ENCODE results near the gene DHDDS. TPM values are rescaled to one million over a fixed set of nuclear protein-coding genes. Genes with fewer than 3 reads are reported as not detected.

The DHDDS gene
- total and polyA plus RNA-seq, 5 experiments from 2014 or later = 15.1 to 36.5 (median 20.7) TPM

GRCh38 chr1:26518355-26518754, 86.2 kb downstream of the DHDDS start:
- H3K27me3 Mint-ChIP-seq = peaks cover 0 to 1% (median 0%) of the 10 kb centered on the region in 5 donors
- no peaks in the 10 kb centered on the region for H3K36me3 Mint-ChIP-seq
- no peak overlapping the region for H3K4me3 Mint-ChIP-seq
- no peak for DNase-seq
- H3K9me3 Mint-ChIP-seq = no peaks in the 10 kb centered on the region
- no peak for ATAC-seq
- H3K27ac Mint-ChIP-seq = no peak overlapping the region
- POLR2A ChIA-PET = interaction anchor here (0.7 kb wide), 1 partner anchor 55 kb away, joined by 5 read pairs; no protein-coding TSS in a partner anchor
- no peaks in the 10 kb centered on the region for H3K4me1 Mint-ChIP-seq

GRCh38 chr1:26520339-26520738, 88.2 kb downstream of the DHDDS start:
- Mint-ChIP-seq H3K4me1 (peaks cover 0 to 4% (median 0%) of the 10 kb centered on the region in 4 donors), H3K9me3 (no peaks in the 10 kb centered on the region), H3K27me3 (peaks cover 0 to 6% (median 2%) of the 10 kb centered on the region in 5 donors), H3K4me3 (no peak overlapping the region), H3K27ac (no peak overlapping the region), H3K36me3 (no peaks in the 10 kb centered on the region)
- POLR2A ChIA-PET = interaction anchor here (0.7 kb wide), 1 partner anchor 157 kb away, joined by 8 read pairs; no protein-coding TSS in a partner anchor
- DNase-seq (no peak), ATAC-seq (no peak)

Other genes starting within 250 kb of the DHDDS start
- not detected for gene CATSPER4, start 241.7 kb upstream of the DHDDS start, total RNA-seq
- gene CATSPER4, start 241.7 kb upstream of the DHDDS start, polyA plus RNA-seq = not detected
- gene CEP85, start 198.1 kb upstream of the DHDDS start, total RNA-seq = 10 to 100 TPM; 18.8 to 21.9 TPM
- 1 to 10 TPM; 3.9 to 9.8 (median 5.1) TPM for gene CEP85, start 198.1 kb upstream of the DHDDS start, polyA plus RNA-seq
- gene SH3BGRL3, start 152.2 kb upstream of the DHDDS start, total RNA-seq = 100 to 1,000 TPM; 250 to 255 TPM
- 100 to 1,000 TPM; 805 to 925 (median 916) TPM for gene SH3BGRL3, start 152.2 kb upstream of the DHDDS start, polyA plus RNA-seq
- 100 to 1,000 TPM; 121 to 129 TPM for gene UBXN11, start 125.7 kb upstream of the DHDDS start, total RNA-seq
- gene UBXN11, start 125.7 kb upstream of the DHDDS start, polyA plus RNA-seq = 10 to 100 TPM in 2 of 3 donors, 1 to 10 TPM in 1; 9.1 to 14.7 (median 12.4) TPM
- gene CD52, start 114.4 kb upstream of the DHDDS start, total RNA-seq = 100 to 1,000 TPM; 772 to 847 TPM
- gene CD52, start 114.4 kb upstream of the DHDDS start, polyA plus RNA-seq = 1,000 to 10,000 TPM; 6,330 to 6,863 (median 6,804) TPM
- gene CRYBG2, start 78.2 kb upstream of the DHDDS start, total RNA-seq = under 1 TPM; 0.74 to 0.75 TPM
- gene CRYBG2, start 78.2 kb upstream of the DHDDS start, polyA plus RNA-seq = under 1 TPM in 2 of 3 donors, not detected in 1; 0.07 to 0.55 TPM
- gene ZNF683, start 59.6 kb upstream of the DHDDS start, total RNA-seq = 1 to 10 TPM; 2.1 to 2.4 TPM
- gene ZNF683, start 59.6 kb upstream of the DHDDS start, polyA plus RNA-seq = 1 to 10 TPM in 2 of 3 donors, under 1 TPM in 1; 0.42 to 6.3 (median 3.1) TPM
- not detected for gene LIN28A, start 21.5 kb upstream of the DHDDS start, total RNA-seq
- gene LIN28A, start 21.5 kb upstream of the DHDDS start, polyA plus RNA-seq = not detected
- 100 to 1,000 TPM; 382 TPM for gene HMGN2, start 40.1 kb downstream of the DHDDS start, total RNA-seq
- 100 to 1,000 TPM; 634 to 759 (median 709) TPM for gene HMGN2, start 40.1 kb downstream of the DHDDS start, polyA plus RNA-seq
- 10 to 100 TPM; 95.2 to 97.0 TPM for gene RPS6KA1, start 97.4 kb downstream of the DHDDS start, total RNA-seq
- gene RPS6KA1, start 97.4 kb downstream of the DHDDS start, polyA plus RNA-seq = 100 to 1,000 TPM; 125 to 137 (median 125) TPM

Measured in naive thymus-derived CD8-positive, alpha-beta T cell (primary cell).